Measurements from ENCODE around the gene PEX11G.

- TF ChIP-seq GRHL2 (CRISPR knock-in tag; IDR thresholded peaks at IDR 0.05; ENCODE audit: insufficient replicate concordance, severe bottlenecking), result no peak
- TF ChIP-seq ZSCAN18 (CRISPR knock-in tag; IDR thresholded peaks at IDR 0.05), result no peak
- TF ChIP-seq CTCF (IDR thresholded peaks at IDR 0.05), result no peak
- TF ChIP-seq EMX1 (CRISPR knock-in tag; IDR thresholded peaks at IDR 0.05), result no peak
- no peak for TF ChIP-seq SP1 (CRISPR knock-in tag; conservative IDR thresholded peaks at IDR 0.05)
- TF ChIP-seq E2F1 (CRISPR knock-in tag; IDR thresholded peaks at IDR 0.05), result no peak
- TF ChIP-seq ZNF317 (CRISPR knock-in tag; IDR thresholded peaks at IDR 0.05; ENCODE audit: borderline replicate concordance, low read depth), result no peak
- TF ChIP-seq SMAD4 (CRISPR knock-in tag; IDR thresholded peaks at IDR 0.05), result no peak
- no peak for TF ChIP-seq ATF6 (CRISPR knock-in tag; IDR thresholded peaks at IDR 0.05)
Observed at GRCh38 chr19:7533281-7533885, 44.5 kb upstream of the PEX11G start.

Measured in WTC11 (cell line).